ENCODE measurements around the gene CCDC127. TPM values are rescaled to one million over a fixed set of nuclear protein-coding genes. Genes with fewer than 3 reads are reported as not detected.

The CCDC127 gene
- total RNA-seq, 1 experiment from 2014 or later: 10.5 TPM

DNA sequence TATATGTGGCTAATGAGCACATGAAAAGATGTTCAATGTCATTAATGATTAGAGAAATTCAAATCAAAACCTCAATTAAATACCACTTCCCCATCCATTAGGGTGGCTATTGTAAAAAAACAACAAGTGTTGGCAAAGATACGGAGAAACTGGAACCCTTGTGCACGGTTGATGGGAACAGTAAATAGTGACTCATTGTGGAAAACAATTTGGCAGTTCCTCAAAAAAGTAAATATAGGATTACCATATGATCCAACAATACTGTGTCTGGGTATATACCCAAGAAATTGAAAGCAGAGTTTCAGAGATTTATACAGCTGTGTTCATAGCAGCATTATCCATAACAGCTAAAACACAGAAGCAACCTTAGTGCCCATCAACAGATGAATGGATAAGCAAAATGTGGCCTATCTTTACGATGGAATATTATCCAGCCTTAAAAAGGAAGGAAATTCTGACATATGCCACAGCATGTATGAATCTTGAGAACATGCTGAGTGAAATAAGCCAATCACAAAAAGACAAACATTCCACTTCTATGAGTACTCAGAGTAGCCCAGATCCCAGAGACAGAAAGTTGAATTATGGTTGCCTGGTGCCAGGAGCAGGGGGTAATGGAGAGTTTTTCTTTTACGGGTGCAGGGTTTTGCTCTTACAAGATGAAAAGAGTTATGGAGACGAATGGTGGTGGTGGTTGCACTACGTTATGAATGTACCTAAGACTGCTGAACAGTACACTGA lies 68.0 kb downstream of the CCDC127 start:
- Mint-ChIP-seq H3K27ac (ENCODE audit: unreplicated experiment) (no peak overlapping the region), H3K36me3 (ENCODE audit: insufficient read depth, unreplicated experiment) (peaks cover 32% of the 10 kb centered on the region), H3K27me3 (ENCODE audit: insufficient read depth, unreplicated experiment) (no peaks in the 10 kb centered on the region), H3K4me3 (ENCODE audit: unreplicated experiment) (no peak overlapping the region), H3K4me1 (ENCODE audit: low read depth, unreplicated experiment) (no peaks in the 10 kb centered on the region), H3K9me3 (ENCODE audit: unreplicated experiment) (peaks cover 22% of the 10 kb centered on the region)
- peaks cover 20% of the 10 kb centered on the region for H3K9me3 ChIP-seq
- H3K27me3 ChIP-seq (replicated peaks; ENCODE audit: control insufficient read depth, insufficient read depth, low read length): no peaks in the 10 kb centered on the region
- DNase-seq: no peak
- TF ChIP-seq, protein P1, sequence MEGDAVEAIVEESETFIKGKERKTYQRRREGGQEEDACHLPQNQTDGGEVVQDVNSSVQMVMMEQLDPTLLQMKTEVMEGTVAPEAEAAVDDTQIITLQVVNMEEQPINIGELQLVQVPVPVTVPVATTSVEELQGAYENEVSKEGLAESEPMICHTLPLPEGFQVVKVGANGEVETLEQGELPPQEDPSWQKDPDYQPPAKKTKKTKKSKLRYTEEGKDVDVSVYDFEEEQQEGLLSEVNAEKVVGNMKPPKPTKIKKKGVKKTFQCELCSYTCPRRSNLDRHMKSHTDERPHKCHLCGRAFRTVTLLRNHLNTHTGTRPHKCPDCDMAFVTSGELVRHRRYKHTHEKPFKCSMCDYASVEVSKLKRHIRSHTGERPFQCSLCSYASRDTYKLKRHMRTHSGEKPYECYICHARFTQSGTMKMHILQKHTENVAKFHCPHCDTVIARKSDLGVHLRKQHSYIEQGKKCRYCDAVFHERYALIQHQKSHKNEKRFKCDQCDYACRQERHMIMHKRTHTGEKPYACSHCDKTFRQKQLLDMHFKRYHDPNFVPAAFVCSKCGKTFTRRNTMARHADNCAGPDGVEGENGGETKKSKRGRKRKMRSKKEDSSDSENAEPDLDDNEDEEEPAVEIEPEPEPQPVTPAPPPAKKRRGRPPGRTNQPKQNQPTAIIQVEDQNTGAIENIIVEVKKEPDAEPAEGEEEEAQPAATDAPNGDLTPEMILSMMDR (IDR thresholded peaks at IDR 0.05; ENCODE audit: insufficient read depth in 1 of 2, low read depth in 1 of 2, low read length in 1 of 2, severe bottlenecking in 1 of 2, unreplicated experiment in 1 of 2): no peak
- H3K4me3 ChIP-seq (ENCODE audit: low read depth, low read length): no peak overlapping the region
- ChIA-PET CTCF (no interaction called here), POLR2A (no interaction called here)
- no peaks in the 10 kb centered on the region for H3K4me1 ChIP-seq
- BruUV-seq (replicated peaks): no TSS peak
- intact Hi-C loops (cut with micrococcal nuclease; ENCODE audit: unreplicated experiment): no loop called here
- peaks cover 2% of the 10 kb centered on the region; the same call in 1 of the 2 replicates for H3K36me3 ChIP-seq (ENCODE audit: control insufficient read depth, insufficient read depth, low read length)

DNA sequence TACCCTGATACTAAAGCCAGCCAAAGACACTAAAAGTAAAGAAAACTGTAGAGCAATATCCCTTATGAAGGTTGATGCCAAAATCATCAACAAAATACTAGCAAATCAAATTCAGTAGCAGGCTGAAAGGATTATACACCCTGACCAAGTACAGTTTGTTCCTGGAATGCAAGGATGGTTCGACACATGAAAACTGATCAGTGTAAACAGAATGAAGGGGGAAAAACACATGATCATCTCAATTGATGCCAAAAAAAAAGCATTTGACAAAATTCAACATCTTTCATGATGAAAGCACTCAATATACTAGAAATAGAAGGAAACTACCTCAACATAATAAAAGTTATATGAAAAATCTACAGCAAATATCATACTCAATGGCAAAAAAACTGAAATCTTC lies 70.2 kb downstream of the CCDC127 start:
- DNase-seq: no peak
- peaks cover 22% of the 10 kb centered on the region for H3K9me3 Mint-ChIP-seq (ENCODE audit: unreplicated experiment)
- no peaks in the 10 kb centered on the region for H3K27me3 Mint-ChIP-seq (ENCODE audit: insufficient read depth, unreplicated experiment)
- H3K36me3 ChIP-seq (ENCODE audit: control insufficient read depth, insufficient read depth, low read length): peaks cover 2% of the 10 kb centered on the region; the same call in 1 of the 2 replicates
- H3K9me3 ChIP-seq: peaks cover 20% of the 10 kb centered on the region
- ChIA-PET POLR2A (no interaction called here), CTCF (no interaction called here)
- no peak overlapping the region for H3K4me3 Mint-ChIP-seq (ENCODE audit: unreplicated experiment)
- no peaks in the 10 kb centered on the region for H3K4me1 ChIP-seq
- H3K4me3 ChIP-seq (ENCODE audit: low read depth, low read length): no peak overlapping the region
- intact Hi-C loops (cut with micrococcal nuclease; ENCODE audit: unreplicated experiment): no loop called here
- H3K36me3 Mint-ChIP-seq (ENCODE audit: insufficient read depth, unreplicated experiment): peaks cover 43% of the 10 kb centered on the region
- no peaks in the 10 kb centered on the region for H3K27me3 ChIP-seq (replicated peaks; ENCODE audit: control insufficient read depth, insufficient read depth, low read length)
- H3K27ac Mint-ChIP-seq (ENCODE audit: unreplicated experiment): no peak overlapping the region
- H3K4me1 Mint-ChIP-seq (ENCODE audit: low read depth, unreplicated experiment): no peaks in the 10 kb centered on the region
- TF ChIP-seq, protein P1 (IDR thresholded peaks at IDR 0.05; ENCODE audit: insufficient read depth in 1 of 2, low read depth in 1 of 2, low read length in 1 of 2, severe bottlenecking in 1 of 2, unreplicated experiment in 1 of 2): no peak
- BruUV-seq (replicated peaks): no TSS peak

Other genes starting within 250 kb of the CCDC127 start
- gene PLEKHG4B, start 126.0 kb downstream of the CCDC127 start, total RNA-seq (2022): 15.0 TPM in 2 replicates
- not detected in 2 replicates for gene LRRC14B, start 26.7 kb downstream of the CCDC127 start, total RNA-seq (2022)
- gene SDHA, start 167 bp upstream of the CCDC127 start, total RNA-seq (2022): 140 and 157 TPM in 2 replicates
- 101 and 107 TPM in 2 replicates for gene PDCD6, start 53.5 kb upstream of the CCDC127 start, total RNA-seq (2022)
- 0.91 and 1.1 TPM in 2 replicates for gene AHRR, start 103.6 kb upstream of the CCDC127 start, total RNA-seq (2022)
- 41.9 and 44.5 TPM in 2 replicates for gene EXOC3, start 225.0 kb upstream of the CCDC127 start, total RNA-seq (2022)